HG02763 (cell line): ENCODE results near the gene TPM3.
"Not testable (repeated sequence)": the region's sequence is repeated elsewhere in the genome, so short reads cannot be mapped to it uniquely, and the experiment has no call there.

Experiments used
- ATAC-seq: cut with Tn5 transposase; IDR thresholded peaks from one replicate; pipeline ENCODE4 v1.9.1; 2021; ENCODE audit warnings: mild to moderate bottlenecking, moderate library complexity; ENCODE audit not compliant: unreplicated experiment

TPM3 gene

DNA sequence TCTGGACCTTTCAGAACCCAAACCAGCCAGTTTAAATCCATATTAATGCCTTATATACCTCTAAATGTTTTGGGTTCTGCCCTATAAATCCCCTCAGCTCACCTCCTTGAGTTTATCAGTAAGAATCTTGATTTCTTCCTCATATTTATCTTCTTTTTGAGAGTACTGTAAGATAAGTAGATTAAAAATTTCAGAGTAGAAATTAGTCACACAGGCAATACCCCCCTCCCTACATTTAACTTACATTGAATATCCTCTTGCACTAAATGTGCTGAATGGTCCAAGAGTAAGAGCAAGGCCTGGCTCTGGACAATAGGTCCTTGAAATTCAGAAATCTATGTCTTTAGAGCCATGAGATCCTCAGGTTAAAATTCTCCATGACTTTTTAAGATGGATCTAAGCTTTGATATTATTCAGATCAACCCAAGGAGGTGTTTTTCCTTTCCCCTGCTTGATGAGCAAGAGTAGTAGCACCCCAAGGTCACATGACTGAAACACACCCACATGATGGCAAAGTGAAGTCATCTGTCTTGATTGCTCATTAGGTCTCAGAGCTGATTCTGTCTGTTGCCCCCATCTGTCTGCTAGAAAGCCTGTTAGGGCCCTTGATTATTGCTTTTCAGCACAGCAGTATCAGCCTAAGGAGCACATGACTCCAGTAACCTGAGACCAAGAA, 21.2 kb downstream of the TPM3 start:
- ATAC-seq, result no peak

GRCh38 chr1:154167461-154167860, 24.4 kb downstream of the TPM3 start:
- ATAC-seq, result no peak

GRCh38 chr1:154166207-154166606, 25.7 kb downstream of the TPM3 start:
- ATAC-seq, result no peak

DNA sequence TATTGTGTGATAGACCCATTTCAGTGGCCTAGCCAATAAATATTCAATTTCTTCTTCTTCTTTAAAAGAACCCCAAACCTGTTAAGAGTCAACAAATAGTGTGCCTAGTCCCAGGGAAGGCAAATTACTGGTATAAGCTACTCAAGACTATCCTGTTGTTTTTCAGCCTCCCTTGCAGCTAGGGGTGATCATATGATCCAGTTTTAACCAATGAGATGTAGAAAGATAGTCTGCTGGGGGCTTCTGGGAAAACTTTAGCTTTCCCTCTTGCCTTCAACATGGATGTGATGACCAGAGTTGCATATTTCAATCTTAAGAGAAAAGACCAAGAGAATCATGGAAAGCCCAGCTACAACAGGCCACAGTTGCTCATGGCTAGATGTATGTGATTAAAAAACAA, 32.3 kb downstream of the TPM3 start:
- no peak for ATAC-seq

DNA sequence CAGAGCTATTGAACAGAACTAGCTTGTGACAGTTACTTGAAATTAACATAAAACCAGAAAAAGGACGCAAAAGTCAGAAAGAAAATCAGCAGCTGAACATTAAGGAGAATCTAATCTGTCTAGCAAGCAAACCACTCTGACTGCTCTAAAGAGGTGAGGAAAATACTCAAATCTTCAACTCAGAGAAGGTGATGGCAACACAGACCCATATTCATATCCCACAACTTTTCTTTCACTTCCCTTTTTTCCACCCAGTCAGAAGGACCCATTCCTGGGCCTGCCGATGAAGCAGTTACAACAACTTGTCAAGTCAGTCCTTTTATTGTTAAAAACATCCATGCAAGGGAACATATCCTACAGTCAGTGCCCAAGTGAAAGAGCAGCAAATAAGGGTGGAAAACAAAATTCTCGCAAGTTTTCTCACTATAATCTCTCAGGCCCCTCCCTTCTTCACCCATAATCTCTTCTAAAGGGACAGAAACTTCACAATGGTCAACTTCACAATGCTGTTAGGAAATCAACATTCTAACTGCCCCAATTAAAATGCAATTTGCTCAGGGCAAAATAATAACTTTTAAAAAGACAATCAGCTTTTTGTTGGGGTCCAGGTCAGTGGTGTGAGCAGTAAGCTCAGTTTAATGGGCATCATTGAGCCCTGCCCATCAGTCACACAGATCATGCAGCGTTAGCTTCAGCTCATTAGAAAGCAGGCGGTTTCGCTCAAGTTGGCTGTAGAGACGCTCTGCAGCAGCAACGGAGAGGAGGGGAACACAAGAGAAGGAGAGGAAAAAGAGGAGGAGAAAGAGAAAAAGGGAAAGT, 33.4 kb downstream of the TPM3 start:
- ATAC-seq, result no peak

- peak; percentile 66 for ATAC-seq
Observed at GRCh38 chr1:154157520-154158306, 34.2 kb downstream of the TPM3 start.

- no peak for ATAC-seq
Observed at GRCh38 chr1:154155251-154155650, 36.6 kb downstream of the TPM3 start.

DNA sequence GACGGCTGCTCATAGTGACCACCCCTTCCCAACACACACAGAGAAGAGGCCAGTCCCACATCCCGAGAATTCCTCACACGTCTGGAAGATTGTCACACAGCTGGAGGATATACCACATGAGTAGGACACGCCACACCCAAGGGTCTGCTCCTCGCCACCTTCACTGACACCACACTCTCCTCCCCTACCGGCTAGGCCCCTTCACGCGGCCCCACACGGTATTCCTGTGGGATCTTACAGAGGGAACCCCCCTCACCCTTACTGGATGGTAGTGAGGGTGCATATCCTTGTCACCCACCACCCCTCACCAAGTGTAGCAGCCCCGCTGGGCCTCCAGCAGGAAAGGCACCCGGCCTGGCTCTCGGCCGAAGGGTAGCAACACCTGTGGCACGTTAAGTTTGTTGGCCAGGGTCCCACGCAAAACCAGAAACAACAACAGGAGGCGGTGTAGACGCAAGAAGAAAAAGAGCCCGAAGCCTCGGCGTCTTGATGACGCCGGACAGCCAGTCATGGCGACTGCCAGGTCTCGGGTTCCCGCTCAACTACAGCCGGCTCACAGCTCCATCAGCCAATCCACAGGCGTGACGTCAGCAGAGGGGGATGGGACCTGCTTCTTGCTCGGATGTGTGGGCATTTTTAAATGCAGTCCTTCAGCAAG, 37.2 kb downstream of the TPM3 start, which contains the start of gene NUP210L:
Gene NUP210L (minus strand): TSS at position 540 of the 658 bp plus-strand sequence.
- no peak for ATAC-seq

DNA sequence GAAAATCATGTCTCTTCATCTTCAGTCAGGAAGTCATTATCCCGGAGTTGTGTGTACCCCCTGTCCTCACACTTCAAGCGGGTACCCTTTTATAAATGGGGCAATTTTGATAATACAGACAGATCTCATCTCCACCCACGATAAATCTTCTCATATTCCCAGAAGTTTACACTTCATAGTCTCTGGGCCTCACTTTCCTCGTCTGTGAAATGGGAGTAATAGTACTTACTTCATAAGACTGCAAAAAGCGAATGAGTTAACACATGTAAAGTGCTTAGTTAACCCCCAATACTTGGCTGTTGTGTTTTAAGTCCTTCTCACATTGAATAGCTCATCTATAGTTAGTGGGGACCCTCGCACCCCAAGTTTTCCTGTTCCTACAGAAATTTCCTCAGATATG, 37.8 kb downstream of the TPM3 start:
- ATAC-seq, result no peak

GRCh38 chr1:154151311-154151710, 40.6 kb downstream of the TPM3 start:
- ATAC-seq, result no peak

DNA sequence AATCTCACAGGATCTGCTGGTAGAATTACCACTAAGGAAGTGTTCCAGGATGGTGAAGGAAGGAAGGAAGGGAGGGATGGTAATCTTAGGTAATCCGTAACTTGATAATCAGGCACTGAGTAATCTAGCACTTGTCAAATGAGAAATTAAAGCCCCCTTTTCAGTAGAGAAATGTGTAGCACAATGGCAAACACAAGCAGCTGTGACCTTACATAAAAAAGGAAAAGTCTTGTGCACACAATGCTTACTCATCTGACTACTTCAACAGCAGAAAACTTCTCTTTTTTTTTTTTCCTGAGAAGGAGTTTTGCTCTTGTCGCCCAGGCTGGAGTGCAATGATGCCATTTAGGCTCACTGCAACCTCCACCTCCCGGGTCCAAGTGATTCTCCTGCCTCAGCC, 43.1 kb downstream of the TPM3 start:
- no peak for ATAC-seq

- ATAC-seq, result not testable (repeated sequence)
Observed at GRCh38 chr1:154147505-154147904, 44.4 kb downstream of the TPM3 start.

- no peak for ATAC-seq
Observed at GRCh38 chr1:154145986-154146385, 45.9 kb downstream of the TPM3 start.

DNA sequence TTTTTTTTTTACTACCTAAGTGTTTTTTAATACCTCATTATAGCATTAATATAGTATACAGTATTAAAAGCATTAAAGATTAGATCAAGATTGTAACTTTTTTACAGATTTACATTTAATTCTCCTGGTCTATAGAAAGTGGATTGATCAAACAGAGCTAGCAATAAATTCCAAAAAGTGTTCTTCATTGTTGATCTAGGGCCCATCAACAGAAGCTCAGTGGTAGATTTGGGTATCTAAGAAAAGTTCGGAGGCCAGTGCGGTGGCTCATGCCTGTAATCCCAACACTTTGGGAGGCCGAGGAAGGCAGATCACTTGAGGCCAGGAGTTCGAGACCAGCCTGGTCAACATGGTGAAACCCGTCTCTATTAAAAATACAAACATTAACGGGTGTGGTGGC, 49.5 kb downstream of the TPM3 start:
- no peak for ATAC-seq

GRCh38 chr1:154141240-154141639, 50.7 kb downstream of the TPM3 start:
- no peak for ATAC-seq

DNA sequence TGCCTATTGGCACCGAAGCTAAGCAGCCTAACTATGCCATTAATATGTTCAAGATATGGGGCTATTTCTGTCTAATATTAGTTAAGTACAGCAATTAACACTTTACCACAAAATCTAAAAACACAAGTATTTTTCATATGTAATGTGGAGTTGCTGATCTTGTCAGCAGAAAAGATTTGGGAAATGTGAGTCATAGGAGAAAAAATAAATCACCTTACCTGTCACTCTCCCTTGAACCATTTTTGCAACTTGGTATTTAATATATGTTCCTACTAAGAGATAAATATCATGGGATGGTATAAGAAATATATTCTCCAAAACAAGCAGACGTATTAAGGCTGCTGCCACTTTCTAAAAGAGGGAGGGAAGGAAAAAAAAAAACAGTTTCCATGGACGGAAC, 54.0 kb downstream of the TPM3 start:
- ATAC-seq, result no peak

DNA sequence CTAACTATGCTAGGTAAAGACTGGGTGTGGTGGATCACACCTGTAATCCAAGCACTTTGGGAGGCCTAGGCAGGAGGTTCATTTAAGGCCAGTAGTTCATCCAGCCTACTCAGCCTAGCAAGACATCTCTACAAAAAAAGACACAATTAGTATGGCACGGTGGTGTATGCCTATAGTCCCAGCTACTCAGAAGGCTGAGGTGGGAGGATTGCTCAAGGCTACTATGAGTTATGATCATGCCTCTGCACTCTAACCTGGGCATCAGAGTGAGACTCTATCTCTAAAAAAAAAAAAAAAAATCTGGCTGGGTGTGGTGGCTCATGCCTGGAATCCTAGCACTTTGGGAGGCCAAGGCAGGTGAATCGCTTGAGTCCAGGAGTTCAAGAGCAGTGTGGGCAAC, 58.6 kb downstream of the TPM3 start:
- ATAC-seq, result no peak

GRCh38 chr1:154129391-154129970, 62.4 kb downstream of the TPM3 start:
- no peak for ATAC-seq

GRCh38 chr1:154123205-154123604, 68.7 kb downstream of the TPM3 start:
- ATAC-seq, result not testable (repeated sequence)

DNA sequence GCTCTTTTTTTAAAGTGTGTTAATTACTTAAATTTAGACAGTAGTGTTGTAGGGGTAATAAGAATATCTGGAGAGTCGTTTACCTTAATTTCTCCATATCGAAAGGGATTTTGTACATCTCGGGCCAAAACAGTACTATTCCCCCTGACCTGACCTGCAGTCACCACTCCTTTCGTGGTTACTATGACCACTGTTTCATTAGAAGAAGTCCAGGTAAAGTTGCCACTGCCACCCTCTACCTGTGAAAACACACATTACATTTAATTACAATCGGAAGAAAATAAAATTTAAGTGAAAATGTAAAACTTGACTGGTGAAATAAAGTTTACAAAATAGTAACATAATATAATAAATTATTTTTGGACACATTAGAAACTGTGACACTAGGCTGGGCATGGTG, 74.3 kb downstream of the TPM3 start:
- no peak for ATAC-seq

GRCh38 chr1:154115180-154115579, 76.7 kb downstream of the TPM3 start:
- ATAC-seq, result no peak
